ENCODE measurements around the gene COG7.
A peak's percentile ranks its signal among the peaks of the same experiment; 100 is the strongest.
"Not testable (repeated sequence)": the region's sequence is repeated elsewhere in the genome, so short reads cannot be mapped to it uniquely, and the experiment has no call there.

The COG7 gene

DNA sequence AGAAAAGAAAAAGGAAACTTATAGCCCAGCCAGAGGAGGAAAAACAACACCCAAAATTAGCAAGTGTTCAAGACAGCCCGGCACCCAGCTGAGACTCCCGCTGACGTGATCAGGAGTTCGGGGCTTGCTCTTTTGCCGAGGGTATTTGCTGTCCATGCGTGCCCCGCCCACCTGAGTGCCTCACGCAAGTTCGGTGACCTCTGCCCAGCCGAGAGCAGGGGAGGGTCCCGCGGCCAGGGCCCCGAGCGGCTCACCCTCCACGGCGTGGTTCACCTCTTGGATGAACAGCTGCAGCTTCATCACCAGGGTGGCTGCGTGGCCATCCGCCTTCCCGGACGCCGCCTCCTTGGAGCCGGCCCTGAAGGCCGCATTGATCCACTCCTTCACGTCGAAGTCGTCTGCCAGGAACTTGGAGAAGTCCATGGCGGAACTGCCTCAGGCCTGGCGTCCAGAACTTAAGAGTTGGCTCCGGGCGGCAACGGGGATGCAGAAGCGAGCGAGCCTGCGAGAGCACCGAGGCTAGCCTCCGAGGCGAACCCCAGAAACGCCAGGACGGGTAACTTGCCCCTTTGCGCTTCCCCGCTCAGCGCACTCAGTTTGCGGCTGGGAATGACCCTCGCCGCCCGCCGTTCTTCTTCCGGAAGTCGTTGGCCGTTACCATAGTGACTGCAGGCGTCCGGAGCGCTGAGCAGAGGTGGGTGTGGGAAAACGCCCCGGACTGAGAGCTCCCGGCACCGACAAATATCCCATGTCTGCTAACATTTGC is at the start of gene COG7:
Gene COG7 (minus strand): TSS at position 618 of the 766 bp plus-strand sequence. CDS start 195 bp downstream, at position 423.
- peak; percentile 90 for DNase-seq

DNA sequence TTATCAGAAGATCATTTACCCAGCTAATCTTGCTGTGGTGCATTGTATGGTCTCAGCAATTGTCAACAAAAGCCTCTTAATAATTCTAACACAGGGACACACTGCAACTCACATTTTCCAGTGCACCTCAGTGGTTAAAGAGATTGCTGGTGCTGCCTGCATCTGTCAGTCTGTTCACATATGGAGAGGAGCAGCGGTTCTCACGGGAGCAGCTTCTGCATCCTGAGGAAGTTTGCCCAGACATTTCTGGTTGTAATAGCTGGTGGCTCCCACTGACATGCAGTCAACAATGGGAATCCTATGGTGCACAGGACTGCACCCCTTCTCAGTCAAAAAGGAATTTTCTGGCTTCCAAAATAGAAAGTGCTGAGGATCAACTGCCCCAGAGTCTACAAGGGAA is 49.5 kb upstream of the COG7 start:
- no peak for DNase-seq

DNA sequence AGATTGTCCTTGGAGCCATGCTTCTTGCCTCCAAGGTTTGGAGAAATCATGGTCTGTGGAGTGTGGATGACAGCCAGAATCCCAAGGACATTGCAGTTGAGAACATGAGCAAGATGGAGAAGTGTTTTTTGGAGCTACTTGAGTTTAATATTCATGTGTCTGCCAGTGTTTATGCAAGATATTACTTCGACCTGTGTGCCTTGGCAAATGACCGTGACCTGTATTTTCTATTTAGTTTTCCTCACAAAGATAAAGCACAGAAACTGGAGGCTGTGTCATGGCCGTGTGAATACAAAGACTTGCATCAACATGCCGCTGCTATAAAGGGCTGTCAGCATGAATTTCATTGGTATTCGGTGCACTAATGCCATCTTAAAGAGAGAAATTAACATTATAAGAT is 48.3 kb upstream of the COG7 start:
- DNase-seq = no peak

DNA sequence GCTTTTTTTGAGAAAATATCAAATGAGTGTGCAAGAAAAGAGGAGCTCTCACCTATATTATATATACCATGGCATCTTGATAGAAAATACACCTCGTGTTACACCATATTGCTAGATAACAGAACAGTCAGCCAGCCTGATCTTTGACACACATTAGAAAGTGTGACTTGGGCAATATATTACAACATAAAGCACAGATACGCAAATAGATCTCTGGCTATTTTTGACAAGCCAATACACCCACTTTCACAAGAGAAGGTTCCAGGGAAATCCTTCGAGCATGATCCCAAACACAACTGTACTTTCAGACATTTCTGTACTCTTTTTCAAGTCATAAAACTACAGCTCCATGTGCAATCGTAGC is 47.9 kb upstream of the COG7 start:
- DNase-seq = no peak

DNA sequence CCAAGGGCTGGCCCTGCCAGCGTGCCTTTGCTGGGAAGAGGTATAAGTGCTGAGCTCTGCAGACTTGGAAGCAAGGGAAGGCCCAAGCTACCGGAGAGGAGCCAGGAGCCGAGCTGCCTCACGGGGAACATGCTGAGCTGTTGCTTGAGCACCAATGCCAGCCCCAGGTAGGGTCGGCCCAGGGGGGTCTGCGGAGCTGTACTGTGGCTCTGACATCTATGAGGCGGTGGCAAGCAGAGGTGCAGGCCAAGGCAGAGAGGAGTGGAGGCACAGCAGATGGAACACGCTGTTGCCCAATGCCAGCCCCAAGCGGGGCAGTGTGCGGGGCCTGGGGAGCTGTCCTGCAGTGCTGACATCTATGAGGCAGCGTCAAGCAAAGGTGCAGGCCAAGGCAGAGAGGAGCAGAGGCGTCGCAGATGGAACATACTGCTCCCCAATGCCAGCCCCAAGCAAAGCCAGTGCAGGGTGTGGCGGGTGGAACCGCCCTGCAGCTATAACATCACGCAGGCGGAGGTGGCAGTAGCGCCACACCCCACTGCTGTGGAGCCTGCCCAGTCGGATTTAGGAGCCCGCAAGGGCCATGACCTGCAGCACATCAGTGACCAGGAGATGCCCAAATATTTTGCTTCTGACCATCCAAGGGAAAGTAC is 47.3 kb upstream of the COG7 start:
- DNase-seq = no peak

DNA sequence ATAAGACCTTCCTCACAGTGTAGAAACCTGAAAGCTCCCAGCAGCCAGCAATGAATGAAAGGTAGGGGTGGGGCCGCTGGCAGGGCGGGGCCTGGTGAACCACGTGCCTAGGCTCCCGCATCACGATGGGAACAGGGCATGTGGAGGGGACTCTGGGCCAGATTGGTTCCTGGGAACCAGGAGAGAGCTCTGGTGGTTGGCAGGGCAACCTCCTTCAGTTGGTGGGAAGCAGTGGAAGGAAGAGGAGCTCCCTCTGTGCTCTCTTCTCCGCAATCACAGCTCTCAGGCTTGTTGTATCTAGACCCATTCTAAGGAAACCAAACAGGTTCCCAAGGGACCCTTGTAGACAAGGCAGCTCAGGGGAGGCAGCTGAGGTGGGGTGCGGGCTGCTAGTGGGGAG is 46.8 kb upstream of the COG7 start:
- no peak for DNase-seq

DNA sequence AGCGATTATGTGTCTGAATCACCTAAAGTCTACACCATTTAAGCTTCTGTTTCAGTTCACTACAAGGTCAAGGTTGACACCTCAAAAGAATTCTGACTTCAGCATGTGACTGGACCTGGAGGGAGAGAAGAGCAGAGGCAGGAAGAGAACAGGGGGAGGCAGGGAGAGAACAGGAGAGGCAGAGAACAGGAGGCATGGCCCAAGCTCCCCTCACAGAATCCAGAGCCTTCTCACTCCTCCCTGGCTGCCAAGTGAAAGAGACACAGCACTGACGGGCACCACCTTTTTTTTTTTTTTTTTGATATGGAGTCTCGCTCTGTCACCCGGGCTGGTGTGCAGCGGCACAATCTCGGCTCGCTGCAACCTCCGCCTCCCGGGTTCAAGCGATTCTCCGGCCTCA is 45.9 kb upstream of the COG7 start:
- no peak for DNase-seq

DNA sequence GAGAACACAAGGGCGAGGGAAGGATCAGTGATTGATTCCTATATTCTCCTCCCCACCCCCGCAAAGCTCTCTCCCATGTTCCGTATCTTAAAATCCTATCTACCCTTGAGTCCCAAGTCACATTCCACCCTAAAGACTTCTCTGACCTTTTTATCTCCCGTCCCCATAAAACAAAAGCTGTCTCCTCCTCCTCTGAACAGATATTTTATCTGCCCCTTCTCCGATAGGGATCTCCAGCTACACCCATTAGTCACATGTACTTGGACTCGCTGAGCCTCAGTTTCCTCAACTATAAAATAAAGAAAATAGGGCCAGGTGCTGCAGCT is 44.5 kb upstream of the COG7 start:
- DNase-seq = no peak

DNA sequence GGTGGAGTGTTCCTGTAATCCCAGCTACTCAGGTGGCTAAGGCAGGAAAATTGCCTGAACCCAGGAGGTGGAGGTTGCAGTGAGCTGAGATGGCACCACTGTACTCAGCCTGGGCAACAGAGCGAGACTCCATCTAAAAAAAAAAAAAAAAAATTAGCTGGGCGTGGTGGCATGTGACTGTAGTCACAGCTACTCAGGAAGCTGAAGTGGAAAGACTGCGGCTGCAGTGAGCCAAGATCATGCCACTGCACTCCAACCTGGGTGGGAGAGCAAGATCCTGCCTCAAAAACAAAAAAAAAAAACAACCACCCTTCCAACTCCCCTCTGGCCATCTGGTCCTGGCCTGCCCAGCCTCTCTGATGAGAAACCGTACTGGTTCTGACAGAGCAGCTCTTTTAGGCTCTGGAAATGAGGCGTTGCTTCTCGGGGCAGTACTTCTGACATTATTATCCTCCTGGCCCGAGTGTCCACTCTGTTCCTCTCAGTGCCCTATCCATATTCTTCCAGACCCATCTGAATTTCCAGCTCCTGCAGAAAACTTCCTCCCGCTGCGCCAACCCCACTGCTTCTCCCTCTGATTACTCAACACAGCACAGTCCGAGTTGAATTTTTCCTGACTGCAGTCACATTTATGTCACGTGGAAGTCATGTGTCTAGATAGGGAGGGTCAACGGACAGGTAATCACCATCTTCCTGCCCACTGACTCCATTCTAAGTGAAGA is 44.0 kb upstream of the COG7 start:
- DNase-seq = no peak

DNA sequence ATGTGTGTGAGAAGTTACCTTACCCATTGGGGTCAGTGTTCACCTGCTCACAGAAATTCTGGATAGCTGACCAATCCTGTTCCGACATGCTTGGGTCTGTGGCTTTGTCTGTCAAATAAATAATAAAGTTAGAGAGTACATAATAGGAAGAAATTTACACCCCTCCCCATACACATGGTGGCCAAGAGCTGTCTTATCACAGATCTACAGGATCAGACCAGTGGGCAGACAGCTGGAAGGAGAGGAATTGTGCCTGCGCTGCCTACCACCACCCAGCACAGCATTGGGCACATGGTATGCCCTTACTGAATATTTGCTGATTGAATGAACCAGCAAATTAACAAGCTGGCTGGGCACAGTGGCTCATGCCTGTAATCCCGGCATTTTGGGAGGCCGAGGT is 42.7 kb upstream of the COG7 start:
- DNase-seq = no peak

DNA sequence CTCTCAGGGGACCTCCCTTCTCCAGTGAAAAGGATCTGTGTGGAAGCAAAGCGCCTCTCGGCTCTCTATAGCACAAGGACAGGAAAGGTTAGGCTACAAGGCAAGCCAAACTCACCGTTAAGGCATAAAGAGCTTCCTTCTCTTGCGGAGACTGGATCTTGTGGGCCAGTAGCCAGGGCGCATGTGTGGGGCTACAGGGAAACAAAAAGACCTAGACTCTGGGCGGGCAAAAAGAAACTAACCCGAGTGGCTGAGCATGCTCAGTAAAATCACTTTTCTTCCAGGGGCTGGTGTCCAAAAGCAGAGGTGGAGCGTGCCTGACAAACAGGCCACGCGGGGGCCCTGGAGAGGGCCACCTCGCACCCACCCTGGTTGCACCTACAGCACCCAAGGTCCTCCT is 41.2 kb upstream of the COG7 start:
- DNase-seq = no peak

DNA sequence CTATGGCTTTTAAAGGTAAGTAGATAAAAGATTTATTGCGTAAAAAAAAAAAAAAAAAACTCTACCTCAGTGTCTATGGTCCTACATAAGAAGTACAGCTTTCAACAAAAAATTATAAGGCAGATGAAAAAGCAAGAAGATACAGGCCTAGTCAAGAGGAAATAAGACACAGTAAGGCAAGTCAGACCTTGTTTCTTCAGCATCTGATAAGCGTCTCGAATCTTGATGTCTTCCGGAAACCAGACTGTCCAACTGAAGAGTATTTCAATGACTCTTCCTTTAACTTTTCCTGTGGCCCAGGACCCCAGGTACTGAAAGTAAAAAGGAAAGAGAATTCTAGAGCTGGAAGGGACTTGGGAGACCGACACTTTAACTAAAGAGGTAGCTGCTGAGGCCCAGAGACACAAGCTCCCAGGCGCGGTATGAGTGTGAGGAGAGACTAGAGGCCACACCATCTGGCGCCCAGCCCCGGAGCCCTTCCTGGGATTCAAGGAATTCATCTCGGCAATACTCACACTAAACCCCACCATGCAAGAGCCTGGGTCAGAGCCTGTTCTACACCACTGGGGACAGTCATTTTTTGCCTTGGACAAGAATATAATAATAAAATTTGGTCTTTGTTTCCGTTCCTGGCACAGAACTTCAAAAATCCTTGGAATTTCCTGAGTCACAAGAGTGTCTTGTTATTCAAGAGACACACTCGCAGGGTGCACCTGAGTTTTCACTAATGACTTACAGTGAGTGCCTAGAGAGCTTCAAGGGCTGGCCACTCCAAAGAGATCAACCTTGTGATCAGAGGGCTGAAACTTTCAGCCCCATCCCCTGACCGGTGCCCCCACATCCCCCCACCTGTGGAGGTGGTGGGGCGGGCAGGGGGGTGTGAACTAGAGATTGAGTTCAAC is 38.8 kb upstream of the COG7 start:
- DNase-seq = no peak

DNA sequence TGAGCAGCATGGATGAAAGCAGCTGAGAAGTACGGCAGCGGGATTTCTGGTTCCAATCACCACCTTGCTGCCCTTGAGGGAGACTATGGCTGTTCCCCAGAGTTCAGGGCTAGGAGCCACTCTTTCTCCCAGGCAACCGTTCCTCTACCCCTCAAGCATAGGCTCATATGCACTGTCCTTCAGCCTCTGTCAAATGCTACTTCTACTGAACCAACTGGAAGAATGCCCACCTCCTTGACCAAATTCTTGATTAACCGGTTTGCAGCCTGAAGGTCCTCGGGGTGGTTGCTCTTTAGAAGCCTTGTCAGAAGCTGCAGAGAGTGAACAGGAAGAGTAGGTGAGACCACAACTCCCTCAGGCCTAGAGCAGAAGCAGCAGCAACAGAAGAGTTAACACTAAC is 33.5 kb upstream of the COG7 start:
- no peak for DNase-seq

DNA sequence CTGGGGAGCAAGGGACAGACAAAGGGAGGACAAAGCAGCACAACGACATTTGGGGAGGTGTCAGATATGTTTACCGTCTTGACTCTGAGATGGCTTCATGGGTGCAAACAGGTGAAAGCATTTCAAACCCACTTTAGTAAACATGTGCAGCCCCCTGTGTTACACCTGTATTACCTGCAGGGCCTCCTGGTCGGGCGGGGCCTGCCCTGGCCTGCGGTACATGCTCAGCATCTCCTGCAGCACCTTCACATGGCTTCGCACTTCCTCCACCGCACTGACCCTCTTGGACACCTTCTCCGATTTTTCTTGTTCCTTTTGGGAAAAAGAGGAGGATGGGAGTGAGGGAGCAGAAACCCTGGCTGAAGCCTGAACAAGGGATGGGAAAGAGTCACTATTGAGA is 32.9 kb upstream of the COG7 start:
- DNase-seq = no peak

DNA sequence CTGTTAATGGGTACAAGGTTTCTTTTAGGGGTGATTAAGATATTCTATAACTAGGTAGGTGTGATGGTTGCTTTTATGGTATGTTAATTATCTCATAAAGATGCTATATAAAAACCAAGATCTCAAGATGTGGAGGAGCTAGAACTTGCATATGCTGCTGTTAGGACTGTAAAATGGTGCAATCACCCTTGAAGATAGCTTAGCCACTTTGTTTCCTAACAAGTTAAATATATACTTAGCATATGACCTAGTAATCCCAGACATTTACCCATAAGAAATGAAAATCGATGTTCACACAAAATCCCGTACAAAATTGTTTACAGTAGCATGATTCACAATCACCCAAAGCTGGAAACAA is 32.2 kb upstream of the COG7 start:
- DNase-seq = no peak

DNA sequence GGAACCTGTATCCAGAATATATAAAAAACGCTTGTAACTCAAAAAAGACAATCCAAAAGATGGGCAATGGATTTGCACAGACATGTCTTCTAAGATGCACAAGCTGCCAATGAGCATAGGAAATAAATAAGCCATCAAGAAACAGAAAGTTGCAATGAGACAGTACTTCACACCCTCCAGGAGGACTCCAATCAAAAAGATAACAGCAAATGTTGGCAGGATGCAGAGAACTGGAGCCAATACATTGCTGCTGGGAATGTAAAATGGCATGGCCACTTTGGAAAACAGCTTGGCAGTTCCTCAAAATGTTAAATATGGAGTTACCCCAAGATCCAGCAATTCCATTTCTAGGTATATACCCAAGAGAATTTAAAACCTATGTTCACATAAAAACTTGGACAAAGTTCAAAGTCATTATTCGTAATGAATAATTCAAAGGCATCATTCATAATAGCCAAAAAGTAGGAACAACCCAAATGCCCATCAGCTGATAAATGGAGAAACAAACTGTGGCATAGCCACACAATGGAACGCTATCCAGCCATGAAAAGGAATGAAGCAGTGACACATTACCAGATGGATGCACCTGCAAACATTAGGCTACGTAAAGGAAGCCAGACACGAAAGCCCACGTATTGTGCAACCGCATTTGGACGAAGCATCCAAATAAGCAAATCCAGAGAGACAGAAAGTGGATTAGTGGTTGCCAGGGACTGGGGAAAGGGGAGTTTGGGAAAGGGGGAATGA is 31.7 kb upstream of the COG7 start:
- no peak for DNase-seq

DNA sequence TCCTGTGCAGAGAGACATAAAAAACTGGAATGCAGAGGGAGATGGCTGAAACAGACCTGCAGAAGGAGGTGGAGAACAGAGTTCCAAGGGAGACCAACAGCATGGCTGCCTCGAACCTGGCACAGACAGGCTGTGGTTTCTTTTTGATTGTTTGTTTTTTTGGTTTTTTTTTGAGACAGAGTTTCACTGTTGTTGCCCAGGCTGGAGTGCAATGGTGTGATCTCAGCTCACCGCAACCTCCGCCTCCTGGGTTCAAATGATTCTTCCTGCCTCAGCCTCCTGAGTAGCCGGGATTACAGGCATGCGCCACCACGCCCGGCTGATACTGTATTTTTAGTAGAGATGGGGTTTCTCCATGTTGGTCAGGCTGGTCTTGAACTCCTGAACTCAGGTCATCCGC is 30.5 kb upstream of the COG7 start:
- DNase-seq = not testable (repeated sequence)

DNA sequence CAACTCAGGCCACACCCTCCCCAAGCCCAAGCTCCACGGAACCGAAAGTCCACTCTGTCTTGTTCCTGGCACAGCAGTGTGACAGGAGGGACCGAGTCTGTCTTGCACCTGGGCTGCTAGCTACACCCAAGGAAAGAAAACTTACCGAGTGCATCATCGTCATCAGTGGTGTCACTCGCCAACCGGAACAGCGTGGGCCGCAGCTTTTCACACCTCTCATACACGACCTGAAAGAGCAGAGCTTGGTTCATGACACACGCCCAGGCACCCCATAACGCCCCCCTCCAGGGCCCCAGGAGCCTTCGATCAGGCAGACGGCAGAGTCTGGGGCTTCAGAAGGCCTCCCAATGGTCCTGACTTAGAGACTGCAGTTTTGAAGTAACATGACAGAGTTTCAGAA is 29.8 kb upstream of the COG7 start:
- no peak for DNase-seq

DNA sequence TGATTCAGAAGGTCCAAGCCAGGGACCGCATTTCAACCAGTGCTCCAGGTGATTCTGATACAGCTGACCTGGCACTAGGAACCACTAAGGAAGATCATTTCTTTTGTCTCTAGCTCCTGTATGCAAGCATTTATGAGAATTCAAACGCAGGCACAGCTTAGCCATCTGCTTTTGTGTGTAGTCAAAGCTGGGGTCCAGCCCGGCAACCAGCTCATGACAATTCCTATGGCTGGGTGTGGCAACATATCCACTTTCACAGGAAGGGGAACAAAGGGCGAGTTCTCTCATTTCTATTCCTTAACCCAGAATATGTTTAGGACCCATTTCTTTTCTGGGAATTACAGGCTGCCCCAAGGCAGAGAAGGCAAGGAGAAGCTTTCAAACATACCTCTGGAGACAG is 27.3 kb upstream of the COG7 start:
- DNase-seq = no peak

DNA sequence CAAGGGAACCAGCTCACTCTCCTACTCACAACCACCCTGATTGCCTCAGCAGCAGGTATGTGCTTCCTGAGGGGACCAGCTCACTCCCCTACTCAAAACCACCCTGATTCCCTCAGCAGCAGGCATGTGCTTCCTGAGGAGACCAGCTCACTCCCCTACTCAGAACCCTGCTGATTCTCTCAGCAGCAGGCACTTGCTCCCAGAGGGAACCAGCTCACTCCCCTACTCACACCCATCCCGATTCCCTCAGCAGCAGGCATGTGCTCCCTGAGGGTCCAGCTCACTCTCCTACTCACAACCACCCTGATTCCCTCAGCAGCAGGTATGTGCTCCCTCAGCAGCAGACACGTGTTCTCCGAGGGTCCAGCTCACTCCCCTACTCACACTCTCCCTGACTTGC is 26.1 kb upstream of the COG7 start:
- DNase-seq = no peak

DNA sequence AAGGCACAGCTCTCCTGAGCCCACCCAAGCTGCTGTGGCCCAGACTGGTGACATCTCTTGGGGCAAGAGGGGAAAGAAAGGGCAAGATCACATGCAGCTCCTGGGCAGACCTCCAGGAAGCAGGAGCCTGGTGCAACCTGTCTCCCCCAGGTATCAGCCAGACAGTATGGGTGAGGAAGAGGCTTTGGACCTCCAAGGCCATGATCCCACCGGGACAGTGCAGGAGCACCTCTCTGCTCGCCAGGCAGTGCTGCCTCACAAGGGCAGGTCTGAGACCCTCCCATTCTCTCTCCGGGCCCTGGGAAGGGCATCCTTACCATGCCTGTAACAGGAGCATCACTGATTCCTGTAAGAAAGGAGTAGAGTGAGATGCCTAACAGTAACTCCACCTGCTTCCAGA is 25.6 kb upstream of the COG7 start:
- no peak for DNase-seq

DNA sequence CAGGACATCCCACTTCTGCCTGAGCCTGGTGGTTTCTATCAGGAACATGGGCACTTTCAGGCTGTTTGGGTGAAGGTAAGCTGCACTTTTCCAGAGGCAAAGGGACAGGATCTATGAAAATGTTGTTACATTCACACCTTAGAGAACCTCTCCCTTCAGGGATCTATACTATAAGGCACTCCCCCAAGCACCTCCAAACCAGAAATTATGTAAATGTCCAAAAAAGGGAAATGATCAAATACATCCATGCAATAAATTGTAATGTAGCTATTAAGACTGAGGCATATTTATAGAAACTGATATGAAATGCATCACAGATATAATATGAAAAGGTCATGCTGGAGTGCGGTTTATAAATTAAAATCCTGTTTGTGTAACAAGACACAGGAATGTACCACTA is 23.3 kb upstream of the COG7 start:
- no peak for DNase-seq

DNA sequence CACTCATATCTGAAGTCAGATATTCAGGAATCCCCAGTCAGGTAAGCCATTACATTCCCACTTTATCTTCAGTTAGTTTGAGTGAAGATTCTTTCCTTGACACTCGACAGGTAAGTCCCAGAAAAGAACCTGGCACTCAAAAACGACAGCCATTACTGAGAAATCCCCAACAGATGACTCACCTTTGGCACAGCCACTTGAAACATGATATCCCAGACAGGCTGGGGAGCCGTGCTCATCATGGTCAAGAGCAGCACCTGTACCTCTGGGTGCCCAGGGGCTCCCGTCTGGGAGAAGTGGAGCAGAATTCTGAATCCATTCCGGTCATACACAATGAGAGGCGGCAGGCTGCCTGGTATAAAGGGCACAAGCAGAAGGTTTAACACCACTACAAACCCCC is 16.8 kb upstream of the COG7 start:
- DNase-seq = no peak
